Motor neuron (in vitro differentiated cells): ENCODE data around the gene GNPTAB. TPM values are rescaled to one million over a fixed set of nuclear protein-coding genes. Genes with fewer than 3 reads are reported as not detected.

Source experiments
- ATAC-seq, 8 experiments: fragments of 200-7000 bp; cut with Tn5 transposase; replicated peaks in 6 of 8; 2 replicates each; pipeline ENCODE4 v1.8.0; 2021; ENCODE audit warnings: mild to moderate bottlenecking in 8 of 8, moderate library complexity in 8 of 8
- H3K27ac ChIP-seq, 2 donors: fragments of 250-450 bp; sonication (Bioruptor Pico); 2 replicates each; pipeline ENCODE4 v1.9.0; 2021; ENCODE audit warnings: antibody characterized with exemption in 2 of 2, mild to moderate bottlenecking in 2 of 2, moderate library complexity in 1 of 2
- H3K4me1 ChIP-seq, 2 donors: fragments of 250-450 bp; sonication (Bioruptor Pico); replicated peaks in 1 of 2; 2 replicates each; pipeline ENCODE4 v1.6.1; 2021; ENCODE audit warnings: antibody characterized with exemption in 2 of 2, mild to moderate bottlenecking in 2 of 2, moderate library complexity in 1 of 2
- H3K4me3 ChIP-seq, 5 donors: fragments of 250-450 bp; sonication (Bioruptor Pico); 2 replicates each; pipeline ENCODE4 v1.9.0; 2021; ENCODE audit warnings: antibody characterized with exemption in 5 of 5, mild to moderate bottlenecking in 5 of 5, moderate library complexity in 4 of 5
- WGBS, 10 experiments: fragments of 450-650 bp; shearing (Covaris generic); methylation state at CpG; one replicate each; pipeline ENCODE4 v1.0.0; 2022; 5-methylcytosine and 5-hydroxymethylcytosine counted together
- in situ Hi-C, 9 experiments: fragments of 400-800 bp; cut with MboI; loops; one replicate each; pipeline ENCODE4 v1.15.0; 2021; ENCODE audit warnings: low sequenced_read_pairs in 9 of 9, low pct_unique_long_range_greater_than_20kb in 2 of 9; ENCODE audit not compliant: unreplicated experiment in 9 of 9
- total RNA-seq, 8 experiments: library from RNA; unstranded; fragments of 300-600 nt; gene quantifications; 2 replicates each; pipeline versions ENCODE4 v1.2.3 to v1.2.4, GENCODE V29; 2022

Gene GNPTAB
- total RNA-seq, 8 experiments from 2014 or later: 15.2 to 49.0 (median 41.5) TPM

GRCh38 chr12:101706403-101706802, 124.4 kb downstream of the GNPTAB start:
- in situ Hi-C loops: no loop called here
- Histone ChIP-seq H3K4me1 (peaks cover 0 to 4% of the 10 kb centered on the region in 2 donors), H3K4me3 (no peak overlapping the region), H3K27ac (no peak overlapping the region)
- WGBS, 10 experiments: 67 to 100% (median 100%) methylated on average over 1 of the region's 1 CpG; no CpG with 5 or more reads in 1 of the 10 experiments
- no peak for ATAC-seq

GRCh38 chr12:101703487-101703886, 127.3 kb downstream of the GNPTAB start:
- ATAC-seq: no peak
- no peak overlapping the region for H3K27ac ChIP-seq
- H3K4me1 ChIP-seq: peaks cover 17 to 20% of the 10 kb centered on the region in 2 donors
- 63 to 100% (median 85%) methylated on average over 1 to 3 of the region's 3 CpGs; no CpG with 5 or more reads in 1 of the 10 experiments for whole genome bisulfite sequencing, 10 experiments
- no peak overlapping the region for H3K4me3 ChIP-seq
- in situ Hi-C loops: no loop called here

- Histone ChIP-seq H3K4me1 (peaks cover 27 to 29% of the 10 kb centered on the region in 2 donors), H3K4me3 (no peak overlapping the region), H3K27ac (no peak overlapping the region)
- in situ Hi-C loops: no loop called here
- no peak for ATAC-seq
- WGBS, 10 experiments: 53 to 100% (median 79%) methylated on average over 1 to 2 of the region's 2 CpGs; no CpG with 5 or more reads in 2 of the 10 experiments
These were observed 130.4 kb downstream of the GNPTAB start for GRCh38 chr12:101700299-101700820.

GRCh38 chr12:101698800-101699347, 131.9 kb downstream of the GNPTAB start:
- in situ Hi-C loops: no loop called here
- 0 to 80% (median 38%) methylated on average over 1 to 11 of the region's 12 CpGs; no CpG with 5 or more reads in 2 of the 10 experiments for WGBS, 10 experiments
- peak in 1 of 8 experiments; percentile 9 for ATAC-seq
- Histone ChIP-seq H3K4me1 (peaks cover 27 to 29% of the 10 kb centered on the region in 2 donors), H3K27ac (peak overlapping the region in 1 of 2 donors; percentile 54), H3K4me3 (peak overlapping the region; percentile 70 to 99 (median 75))

GRCh38 chr12:101697930-101698799, 132.6 kb downstream of the GNPTAB start:
- in situ Hi-C loops: no loop called here
- Histone ChIP-seq H3K4me3 (peak overlapping the region; percentile 70 to 99 (median 75)), H3K27ac (peak overlapping the region; percentile 86 to 88), H3K4me1 (peaks cover 27 to 29% of the 10 kb centered on the region in 2 donors)
- ATAC-seq: peak; percentile 26 to 73 (median 61)
- 0 to 1% (median 0%) methylated on average over 1 to 16 of the region's 67 CpGs; no CpG with 5 or more reads in 3 of the 10 experiments for WGBS, 10 experiments

- in situ Hi-C loops: no loop called here
- Histone ChIP-seq H3K27ac (peak within 1 kb of the TSS; percentile 86 to 88), H3K4me3 (peak within 1 kb of the TSS; percentile 70 to 99 (median 75)), H3K4me1 (peaks cover 25 to 27% of the 10 kb centered on the region in 2 donors)
- WGBS, 10 experiments: 0% methylated on average over 1 to 3 of the region's 80 CpGs; no CpG with 5 or more reads in 8 of the 10 experiments
- peak; percentile 59 to 79 (median 74) for ATAC-seq
These were observed 133.4 kb downstream of the GNPTAB start, which contains the start of gene CHPT1 for GRCh38 chr12:101697197-101697929. TSS of gene CHPT1 (plus strand) at chr12:101697640. CDS start at chr12:101697862, 222 bp downstream.

GRCh38 chr12:101696251-101697196, 134.2 kb downstream of the GNPTAB start:
- H3K4me1 ChIP-seq: peaks cover 25 to 27% of the 10 kb centered on the region in 2 donors
- WGBS, 10 experiments: 26 to 87% (median 58%) methylated on average over 2 to 13 of the region's 18 CpGs
- H3K4me3 ChIP-seq: peak overlapping the region; percentile 70 to 99 (median 75)
- peak in 4 of 8 experiments; percentile 14 to 22 (median 19) for ATAC-seq
- in situ Hi-C loops: no loop called here
- H3K27ac ChIP-seq: peak overlapping the region; percentile 86 to 88

GRCh38 chr12:101695706-101696105, 135.1 kb downstream of the GNPTAB start:
- in situ Hi-C loops: no loop called here
- Histone ChIP-seq H3K4me1 (peaks cover 25% of the 10 kb centered on the region in 2 donors), H3K4me3 (no peak overlapping the region), H3K27ac (no peak overlapping the region)
- no peak for ATAC-seq
- 80 to 100% (median 100%) methylated on average over 1 of the region's 1 CpG; no CpG with 5 or more reads in 4 of the 10 experiments for whole genome bisulfite sequencing, 10 experiments

Other genes starting within 250 kb of the GNPTAB start
- gene MYBPC1, start 236.0 kb downstream of the GNPTAB start, total RNA-seq: 10 to 100 TPM in 1 of 8 experiments, 1 to 10 TPM in 2, under 1 TPM in 3, not detected in 2; 0.24 to 23.7 (median 2.0) TPM
- gene CHPT1, start 133.3 kb downstream of the GNPTAB start, total RNA-seq: 100 to 1,000 TPM in 2 of 8 experiments, 10 to 100 TPM in 6; 13.7 to 124 (median 20.7) TPM
- gene SYCP3, start 91.5 kb downstream of the GNPTAB start, total RNA-seq: 10 to 100 TPM in 1 of 8 experiments, 1 to 10 TPM in 1, under 1 TPM in 6; 0.60 to 15.7 (median 0.83) TPM
- gene DRAM1, start 46.6 kb upstream of the GNPTAB start, total RNA-seq: 100 to 1,000 TPM in 1 of 8 experiments, 10 to 100 TPM in 3, 1 to 10 TPM in 2, under 1 TPM in 2; 0.71 to 110 (median 7.4) TPM
- 10 to 100 TPM; 25.8 to 76.8 (median 36.8) TPM for gene WASHC3, start 231.0 kb upstream of the GNPTAB start, total RNA-seq